Prostate gland (tissue), 2 donors: ENCODE results near the gene CSRNP3.

Experiments
- POLR2A ChIP-seq: fragments of 450-650 bp; IDR thresholded peaks from one replicate; pipeline ENCODE4 v1.6.1; 2016; ENCODE audit warnings: antibody characterized with exemption, mild to moderate bottlenecking
- POLR2AphosphoS5 ChIP-seq: sonication (generic); formaldehyde crosslinking; IDR thresholded peaks from one replicate; pipeline ENCODE4 v1.6.1; 2017; ENCODE audit warnings: antibody characterized with exemption
- TF ChIP-seq, protein P1 (sequence below), 4 experiments: fragments of 200-600 bp in 2 of 4; fragments of 450-650 bp in 2 of 4; sonication (generic) in 2 of 4; IDR thresholded peaks; 1 replicate in 3 of 4; 2 replicates in 1 of 4; pipeline ENCODE4 v1.5.1; 2016 to 2019; ENCODE audit warnings: antibody characterized with exemption in 4 of 4, mild to moderate bottlenecking in 2 of 4, moderate library complexity in 2 of 4

- TF ChIP-seq, protein P1, sequence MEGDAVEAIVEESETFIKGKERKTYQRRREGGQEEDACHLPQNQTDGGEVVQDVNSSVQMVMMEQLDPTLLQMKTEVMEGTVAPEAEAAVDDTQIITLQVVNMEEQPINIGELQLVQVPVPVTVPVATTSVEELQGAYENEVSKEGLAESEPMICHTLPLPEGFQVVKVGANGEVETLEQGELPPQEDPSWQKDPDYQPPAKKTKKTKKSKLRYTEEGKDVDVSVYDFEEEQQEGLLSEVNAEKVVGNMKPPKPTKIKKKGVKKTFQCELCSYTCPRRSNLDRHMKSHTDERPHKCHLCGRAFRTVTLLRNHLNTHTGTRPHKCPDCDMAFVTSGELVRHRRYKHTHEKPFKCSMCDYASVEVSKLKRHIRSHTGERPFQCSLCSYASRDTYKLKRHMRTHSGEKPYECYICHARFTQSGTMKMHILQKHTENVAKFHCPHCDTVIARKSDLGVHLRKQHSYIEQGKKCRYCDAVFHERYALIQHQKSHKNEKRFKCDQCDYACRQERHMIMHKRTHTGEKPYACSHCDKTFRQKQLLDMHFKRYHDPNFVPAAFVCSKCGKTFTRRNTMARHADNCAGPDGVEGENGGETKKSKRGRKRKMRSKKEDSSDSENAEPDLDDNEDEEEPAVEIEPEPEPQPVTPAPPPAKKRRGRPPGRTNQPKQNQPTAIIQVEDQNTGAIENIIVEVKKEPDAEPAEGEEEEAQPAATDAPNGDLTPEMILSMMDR (IDR thresholded peaks at IDR 0.05), result no peak
- TF ChIP-seq POLR2A (no peak), POLR2AphosphoS5 (no peak)
These were observed 167.9 kb downstream of the CSRNP3 start for GRCh38 chr2:165637396-165637795.
